Activated CD4-positive, alpha-beta T cell treated with anti-CD3 and anti-CD28 coated beads, Interleukin-2, amount 10 ng/mL, durations not matched to agents 7 days and 5 days (primary cell): ENCODE measurements around the gene PRICKLE2. TPM values are rescaled to one million over a fixed set of nuclear protein-coding genes. Genes with fewer than 3 reads are reported as not detected.

ENCODE experiments used
- CTCF ChIA-PET: fragments of 350-600 bp; sonication (Branson Sonifier 250); formaldehyde crosslinking; loops from one replicate; lab custom pipeline; 2021; ENCODE audit warnings: antibody characterized with exemption; lab: Charles Lee
- POLR2A ChIA-PET: fragments of 350-600 bp; sonication (Branson Sonifier 250); formaldehyde crosslinking; loops from one replicate; lab custom pipeline; 2021; ENCODE audit warnings: antibody characterized with exemption; lab: Charles Lee
- DNase-seq: peaks from one replicate; pipeline ENCODE4 v3.0.0-alpha.2; 2020
- H3K27ac Mint-ChIP-seq: one replicate; pipeline ENCODE4 v1.8.0; 2021; ENCODE audit warnings: mild to moderate bottlenecking, moderate library complexity, mixed read lengths
- H3K27me3 Mint-ChIP-seq: one replicate; pipeline ENCODE4 v1.8.0; 2021; ENCODE audit warnings: mixed read lengths
- H3K36me3 Mint-ChIP-seq: one replicate; pipeline ENCODE4 v1.8.0; 2021; ENCODE audit warnings: low read depth, mixed read lengths
- H3K4me1 Mint-ChIP-seq: one replicate; pipeline ENCODE4 v1.8.0; 2021; ENCODE audit warnings: mixed read lengths
- H3K4me3 Mint-ChIP-seq: one replicate; pipeline ENCODE4 v1.8.0; 2021; ENCODE audit warnings: mild to moderate bottlenecking, moderate library complexity, mixed read lengths
- H3K9me3 Mint-ChIP-seq: one replicate; pipeline ENCODE4 v1.8.0; 2021; ENCODE audit warnings: mixed read lengths
- total RNA-seq, 2 experiments: library from RNA; stranded (reverse); gene quantifications; one replicate each; pipeline ENCODE4 v1.2.3, GENCODE V29; 2021

PRICKLE2 gene
- total RNA-seq, 2 experiments from 2014 or later: not detected

GRCh38 chr3:64213224-64213878 is 11.9 kb downstream of the PRICKLE2 start:
- Mint-ChIP-seq H3K36me3 (no peaks in the 10 kb centered on the region), H3K9me3 (no peaks in the 10 kb centered on the region), H3K27me3 (peaks cover 5% of the 10 kb centered on the region), H3K27ac (no peak overlapping the region), H3K4me1 (no peaks in the 10 kb centered on the region), H3K4me3 (no peak overlapping the region)
- CTCF ChIA-PET: no interaction called here
- DNase-seq: no peak
- POLR2A ChIA-PET: no interaction called here

GRCh38 chr3:64209866-64210621 is 15.2 kb downstream of the PRICKLE2 start:
- Mint-ChIP-seq H3K27me3 (peaks cover 4% of the 10 kb centered on the region), H3K4me1 (no peaks in the 10 kb centered on the region), H3K4me3 (no peak overlapping the region), H3K27ac (no peak overlapping the region), H3K9me3 (no peaks in the 10 kb centered on the region), H3K36me3 (no peaks in the 10 kb centered on the region)
- no peak for DNase-seq
- ChIA-PET CTCF (no interaction called here), POLR2A (no interaction called here)

- no peak for DNase-seq
- H3K4me1 Mint-ChIP-seq: no peaks in the 10 kb centered on the region
- ChIA-PET CTCF (interaction anchor here (0.6 kb wide), 1 partner anchor 124 kb away, joined by 3 read pairs; no protein-coding TSS in a partner anchor), POLR2A (no interaction called here)
- no peak overlapping the region for H3K4me3 Mint-ChIP-seq
- H3K27me3 Mint-ChIP-seq: peaks cover 6% of the 10 kb centered on the region
- no peaks in the 10 kb centered on the region for H3K9me3 Mint-ChIP-seq
- H3K36me3 Mint-ChIP-seq: no peaks in the 10 kb centered on the region
- no peak overlapping the region for H3K27ac Mint-ChIP-seq
Observed at GRCh38 chr3:64207289-64208080, 17.8 kb downstream of the PRICKLE2 start.

GRCh38 chr3:64203969-64204908 is 21.0 kb downstream of the PRICKLE2 start:
- Mint-ChIP-seq H3K36me3 (no peaks in the 10 kb centered on the region), H3K27ac (no peak overlapping the region), H3K27me3 (peaks cover 6% of the 10 kb centered on the region), H3K9me3 (no peaks in the 10 kb centered on the region), H3K4me3 (no peak overlapping the region), H3K4me1 (no peaks in the 10 kb centered on the region)
- ChIA-PET CTCF (no interaction called here), POLR2A (no interaction called here)
- no peak for DNase-seq

- Mint-ChIP-seq H3K27ac (no peak overlapping the region), H3K4me3 (no peak overlapping the region), H3K9me3 (no peaks in the 10 kb centered on the region), H3K27me3 (peaks cover 6% of the 10 kb centered on the region), H3K36me3 (no peaks in the 10 kb centered on the region), H3K4me1 (no peaks in the 10 kb centered on the region)
- ChIA-PET CTCF (no interaction called here), POLR2A (no interaction called here)
- no peak for DNase-seq
Observed at GRCh38 chr3:64203216-64203615, 22.1 kb downstream of the PRICKLE2 start.

GRCh38 chr3:64199932-64200331 is 25.3 kb downstream of the PRICKLE2 start:
- POLR2A ChIA-PET: no interaction called here
- CTCF ChIA-PET: interaction anchor here (0.6 kb wide), 1 partner anchor 400 kb away, joined by 5 read pairs; no protein-coding TSS in a partner anchor
- no peak for DNase-seq
- no peaks in the 10 kb centered on the region for H3K36me3 Mint-ChIP-seq
- H3K27ac Mint-ChIP-seq: no peak overlapping the region
- H3K4me1 Mint-ChIP-seq: no peaks in the 10 kb centered on the region
- H3K4me3 Mint-ChIP-seq: no peak overlapping the region
- H3K27me3 Mint-ChIP-seq: peaks cover 5% of the 10 kb centered on the region
- peaks cover 3% of the 10 kb centered on the region for H3K9me3 Mint-ChIP-seq

GRCh38 chr3:64196236-64196929 is 28.9 kb downstream of the PRICKLE2 start:
- ChIA-PET POLR2A (no interaction called here), CTCF (no interaction called here)
- no peaks in the 10 kb centered on the region for H3K4me1 Mint-ChIP-seq
- no peak overlapping the region for H3K27ac Mint-ChIP-seq
- H3K36me3 Mint-ChIP-seq: no peaks in the 10 kb centered on the region
- no peak for DNase-seq
- peaks cover 3% of the 10 kb centered on the region for H3K9me3 Mint-ChIP-seq
- H3K4me3 Mint-ChIP-seq: no peak overlapping the region
- H3K27me3 Mint-ChIP-seq: peaks cover 2% of the 10 kb centered on the region

- ChIA-PET CTCF (no interaction called here), POLR2A (no interaction called here)
- Mint-ChIP-seq H3K27ac (no peak overlapping the region), H3K36me3 (no peaks in the 10 kb centered on the region), H3K27me3 (peaks cover 2% of the 10 kb centered on the region), H3K9me3 (peaks cover 3% of the 10 kb centered on the region), H3K4me1 (no peaks in the 10 kb centered on the region), H3K4me3 (no peak overlapping the region)
- DNase-seq: no peak
Observed at GRCh38 chr3:64195789-64196188, 29.5 kb downstream of the PRICKLE2 start.

- DNase-seq: no peak
- Mint-ChIP-seq H3K36me3 (no peaks in the 10 kb centered on the region), H3K4me1 (no peaks in the 10 kb centered on the region), H3K27ac (no peak overlapping the region), H3K4me3 (no peak overlapping the region), H3K9me3 (no peaks in the 10 kb centered on the region), H3K27me3 (peaks cover 2% of the 10 kb centered on the region)
- POLR2A ChIA-PET: no interaction called here
- CTCF ChIA-PET: no interaction called here
Observed at GRCh38 chr3:64191822-64192221, 33.4 kb downstream of the PRICKLE2 start.

- Mint-ChIP-seq H3K9me3 (no peaks in the 10 kb centered on the region), H3K27ac (no peak overlapping the region), H3K4me3 (no peak overlapping the region), H3K4me1 (no peaks in the 10 kb centered on the region), H3K27me3 (peaks cover 3% of the 10 kb centered on the region), H3K36me3 (no peaks in the 10 kb centered on the region)
- ChIA-PET CTCF (no interaction called here), POLR2A (no interaction called here)
- no peak for DNase-seq
Observed at GRCh38 chr3:64190517-64191515, 34.5 kb downstream of the PRICKLE2 start.
